ENCODE results near the gene SAMD4B.

Gene SAMD4B

GRCh38 chr19:39399668-39400050 is 57.4 kb downstream of the SAMD4B start:
- no peak for DNase-seq

DNA sequence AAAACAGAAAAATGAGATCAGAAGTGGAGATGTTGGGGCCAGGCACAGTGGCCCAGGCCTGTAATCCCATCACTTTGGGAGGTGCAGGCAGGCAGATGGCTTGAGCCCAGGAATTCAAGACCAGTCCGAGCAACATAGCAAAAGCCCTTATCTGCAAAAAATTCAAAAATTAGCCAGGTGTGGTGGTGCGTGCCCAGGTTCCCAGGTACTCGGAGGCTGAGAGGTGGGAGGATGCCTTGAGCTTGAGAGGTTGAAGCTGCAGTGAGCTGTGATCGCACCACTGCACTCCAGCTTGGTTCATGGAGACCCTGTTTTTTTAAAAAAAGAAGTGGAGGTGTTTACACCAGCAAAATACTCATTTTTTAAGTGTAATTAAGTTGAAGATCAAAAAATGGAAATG is 57.8 kb downstream of the SAMD4B start:
- DNase-seq, result no peak

GRCh38 chr19:39401070-39401548 is 58.9 kb downstream of the SAMD4B start:
- DNase-seq, result no peak

- DNase-seq, result peak; percentile 87
Measured at GRCh38 chr19:39401549-39402345, 59.5 kb downstream of the SAMD4B start.

DNA sequence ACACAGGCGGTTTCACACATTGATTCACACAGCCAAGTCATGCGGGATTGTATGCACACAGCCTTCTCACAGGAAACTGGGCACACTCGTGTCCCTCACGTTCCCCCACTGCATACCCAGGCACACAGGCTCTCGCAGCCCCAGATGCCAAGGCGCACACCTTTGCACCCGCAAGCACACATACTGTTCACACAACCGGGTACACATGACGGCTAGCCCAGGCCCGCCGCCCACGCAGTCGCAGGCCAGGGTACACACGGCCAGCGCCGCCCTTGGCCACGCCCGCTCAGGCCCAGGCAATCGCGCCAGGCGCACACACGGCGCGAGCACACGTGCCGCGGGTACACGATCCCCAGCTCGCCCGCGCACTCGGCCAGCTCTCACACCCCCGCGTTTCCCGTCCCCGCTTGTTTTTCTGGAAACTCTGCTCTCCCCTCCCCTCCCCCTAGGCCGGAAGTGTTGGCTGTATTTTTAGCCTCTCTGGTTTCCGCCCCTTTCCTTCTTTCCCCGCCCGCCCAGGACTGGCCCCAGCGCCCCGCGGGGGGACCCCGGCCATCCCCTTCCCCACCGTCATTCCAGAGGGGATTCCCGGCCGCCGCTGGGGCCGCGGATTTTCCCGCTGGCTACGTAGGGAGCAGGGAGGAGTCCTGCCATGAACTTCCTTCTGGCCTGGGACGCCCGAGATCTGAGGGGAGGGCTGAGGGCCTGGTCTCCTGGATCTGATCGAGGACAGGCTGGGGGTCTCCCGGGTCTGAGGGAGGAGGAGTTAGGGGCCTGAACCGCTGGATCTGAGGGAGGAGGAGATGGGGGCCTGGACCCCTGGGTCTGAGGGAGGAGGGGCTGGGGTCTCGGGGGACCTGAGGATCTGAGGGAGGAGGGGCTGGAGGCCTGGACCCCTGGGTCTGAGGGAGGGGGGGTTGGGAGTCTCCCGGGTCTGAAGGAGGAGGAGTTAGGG is 60.4 kb downstream of the SAMD4B start:
- peak; percentile 94 for DNase-seq

DNA sequence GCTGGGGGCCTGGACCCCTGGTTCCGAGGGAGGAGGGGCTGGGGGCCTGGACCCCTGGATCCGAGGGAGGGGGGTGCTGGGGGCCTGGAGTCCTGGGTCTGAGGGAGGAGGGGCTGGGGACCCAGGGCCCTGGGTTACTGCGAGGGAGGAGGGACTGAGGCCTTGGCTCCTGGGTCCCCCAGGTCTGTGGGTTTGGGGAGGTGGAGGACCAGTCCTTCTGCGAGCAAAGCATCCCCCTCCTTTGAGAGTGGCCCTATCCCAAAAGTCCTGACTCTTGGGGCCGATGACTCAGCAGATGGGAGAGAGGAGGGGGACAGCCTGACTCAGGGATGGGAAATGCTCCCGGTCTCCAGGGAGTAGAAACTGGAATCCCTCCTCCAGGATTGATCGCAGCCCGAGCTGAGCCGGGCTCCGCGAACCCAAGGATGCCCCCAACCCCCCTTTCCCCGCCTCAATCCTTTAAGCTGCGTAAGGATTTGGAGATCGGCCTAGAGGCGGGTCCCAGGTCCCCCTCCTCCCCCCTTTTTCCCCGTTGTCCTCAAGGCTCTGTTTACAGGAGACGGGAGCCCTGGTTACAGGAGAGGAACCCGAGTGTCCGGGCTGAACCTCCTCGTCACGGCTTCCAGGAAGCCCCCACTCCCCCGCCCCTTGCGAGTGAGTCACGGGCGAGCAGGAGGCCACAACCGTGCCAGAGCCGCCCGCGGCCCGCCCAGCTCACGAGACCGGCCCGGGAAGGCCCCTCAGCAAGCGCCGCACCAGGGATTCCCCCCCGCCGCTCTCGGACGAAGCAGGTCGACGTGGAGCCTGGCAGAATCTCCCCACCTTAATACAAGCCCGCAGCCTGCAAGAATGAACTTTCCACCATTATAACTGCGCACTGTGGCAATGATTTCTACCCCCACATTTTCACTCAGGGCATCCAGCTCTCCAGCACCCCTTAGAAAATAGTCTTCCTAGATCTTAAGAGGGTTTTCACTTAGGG is 61.4 kb downstream of the SAMD4B start:
- DNase-seq, result peak; percentile 98

GRCh38 chr19:39405261-39405957 is 63.2 kb downstream of the SAMD4B start:
- DNase-seq, result no peak

DNA sequence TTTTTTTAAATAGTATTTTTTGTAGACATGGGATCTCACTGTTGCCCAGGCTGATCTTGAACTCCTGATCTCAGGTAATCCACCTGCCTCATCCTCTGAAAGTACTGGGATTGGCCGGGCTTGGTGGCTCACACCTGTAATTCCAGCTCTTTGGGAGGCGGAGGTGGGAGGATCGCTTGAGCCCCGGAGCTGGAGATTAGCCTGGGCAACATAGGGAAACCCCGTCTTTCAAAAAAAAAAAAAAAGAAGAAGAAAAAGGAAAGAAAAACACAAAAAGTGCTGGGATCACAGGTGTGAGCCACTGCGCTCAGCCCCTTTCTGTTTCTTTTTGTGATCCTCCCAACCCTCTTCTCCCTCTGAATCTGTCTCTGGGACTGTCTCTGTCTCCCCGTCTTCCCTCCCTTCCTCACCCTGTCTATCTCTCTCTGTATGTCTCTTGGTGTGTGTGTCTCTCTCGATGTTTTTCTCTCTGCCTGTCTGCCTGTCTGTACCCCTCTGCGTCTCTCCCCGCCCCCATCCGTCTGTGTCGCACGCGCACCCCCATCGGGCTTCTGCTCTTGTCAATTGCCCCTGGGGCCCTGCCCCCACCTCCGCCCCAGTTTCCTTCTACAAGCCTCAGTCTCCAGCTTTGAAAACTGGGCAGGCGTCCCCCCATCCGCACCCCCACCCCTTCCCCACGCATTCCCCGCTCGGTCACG is 63.9 kb downstream of the SAMD4B start:
- peak; percentile 92 for DNase-seq

- peak; percentile 89 for DNase-seq
Measured at GRCh38 chr19:39406656-39407409, 64.6 kb downstream of the SAMD4B start, which contains the start of gene ZFP36. ZFP36 (plus strand) TSS chr19:39406847; CDS start chr19:39406905, 58 bp downstream.

GRCh38 chr19:39407410-39407659 is 65.1 kb downstream of the SAMD4B start:
- DNase-seq, result no peak

DNA sequence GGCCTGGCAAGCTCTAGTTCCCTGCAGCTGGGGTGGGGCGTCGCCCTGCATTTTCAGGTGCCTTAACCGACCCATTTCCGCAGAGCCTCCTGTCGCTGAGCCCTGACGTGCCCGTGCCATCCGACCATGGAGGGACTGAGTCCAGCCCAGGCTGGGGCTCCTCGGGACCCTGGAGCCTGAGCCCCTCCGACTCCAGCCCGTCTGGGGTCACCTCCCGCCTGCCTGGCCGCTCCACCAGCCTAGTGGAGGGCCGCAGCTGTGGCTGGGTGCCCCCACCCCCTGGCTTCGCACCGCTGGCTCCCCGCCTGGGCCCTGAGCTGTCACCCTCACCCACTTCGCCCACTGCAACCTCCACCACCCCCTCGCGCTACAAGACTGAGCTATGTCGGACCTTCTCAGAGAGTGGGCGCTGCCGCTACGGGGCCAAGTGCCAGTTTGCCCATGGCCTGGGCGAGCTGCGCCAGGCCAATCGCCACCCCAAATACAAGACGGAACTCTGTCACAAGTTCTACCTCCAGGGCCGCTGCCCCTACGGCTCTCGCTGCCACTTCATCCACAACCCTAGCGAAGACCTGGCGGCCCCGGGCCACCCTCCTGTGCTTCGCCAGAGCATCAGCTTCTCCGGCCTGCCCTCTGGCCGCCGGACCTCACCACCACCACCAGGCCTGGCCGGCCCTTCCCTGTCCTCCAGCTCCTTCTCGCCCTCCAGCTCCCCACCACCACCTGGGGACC is 65.6 kb downstream of the SAMD4B start:
- peak; percentile 74 for DNase-seq

DNA sequence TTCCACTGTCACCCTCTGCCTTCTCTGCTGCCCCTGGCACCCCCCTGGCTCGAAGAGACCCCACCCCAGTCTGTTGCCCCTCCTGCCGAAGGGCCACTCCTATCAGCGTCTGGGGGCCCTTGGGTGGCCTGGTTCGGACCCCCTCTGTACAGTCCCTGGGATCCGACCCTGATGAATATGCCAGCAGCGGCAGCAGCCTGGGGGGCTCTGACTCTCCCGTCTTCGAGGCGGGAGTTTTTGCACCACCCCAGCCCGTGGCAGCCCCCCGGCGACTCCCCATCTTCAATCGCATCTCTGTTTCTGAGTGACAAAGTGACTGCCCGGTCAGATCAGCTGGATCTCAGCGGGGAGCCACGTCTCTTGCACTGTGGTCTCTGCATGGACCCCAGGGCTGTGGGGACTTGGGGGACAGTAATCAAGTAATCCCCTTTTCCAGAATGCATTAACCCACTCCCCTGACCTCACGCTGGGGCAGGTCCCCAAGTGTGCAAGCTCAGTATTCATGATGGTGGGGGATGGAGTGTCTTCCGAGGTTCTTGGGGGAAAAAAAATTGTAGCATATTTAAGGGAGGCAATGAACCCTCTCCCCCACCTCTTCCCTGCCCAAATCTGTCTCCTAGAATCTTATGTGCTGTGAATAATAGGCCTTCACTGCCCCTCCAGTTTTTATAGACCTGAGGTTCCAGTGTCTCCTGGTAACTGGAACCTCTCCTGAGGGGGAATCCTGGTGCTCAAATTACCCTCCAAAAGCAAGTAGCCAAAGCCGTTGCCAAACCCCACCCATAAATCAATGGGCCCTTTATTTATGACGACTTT is 66.4 kb downstream of the SAMD4B start:
- no peak for DNase-seq

DNA sequence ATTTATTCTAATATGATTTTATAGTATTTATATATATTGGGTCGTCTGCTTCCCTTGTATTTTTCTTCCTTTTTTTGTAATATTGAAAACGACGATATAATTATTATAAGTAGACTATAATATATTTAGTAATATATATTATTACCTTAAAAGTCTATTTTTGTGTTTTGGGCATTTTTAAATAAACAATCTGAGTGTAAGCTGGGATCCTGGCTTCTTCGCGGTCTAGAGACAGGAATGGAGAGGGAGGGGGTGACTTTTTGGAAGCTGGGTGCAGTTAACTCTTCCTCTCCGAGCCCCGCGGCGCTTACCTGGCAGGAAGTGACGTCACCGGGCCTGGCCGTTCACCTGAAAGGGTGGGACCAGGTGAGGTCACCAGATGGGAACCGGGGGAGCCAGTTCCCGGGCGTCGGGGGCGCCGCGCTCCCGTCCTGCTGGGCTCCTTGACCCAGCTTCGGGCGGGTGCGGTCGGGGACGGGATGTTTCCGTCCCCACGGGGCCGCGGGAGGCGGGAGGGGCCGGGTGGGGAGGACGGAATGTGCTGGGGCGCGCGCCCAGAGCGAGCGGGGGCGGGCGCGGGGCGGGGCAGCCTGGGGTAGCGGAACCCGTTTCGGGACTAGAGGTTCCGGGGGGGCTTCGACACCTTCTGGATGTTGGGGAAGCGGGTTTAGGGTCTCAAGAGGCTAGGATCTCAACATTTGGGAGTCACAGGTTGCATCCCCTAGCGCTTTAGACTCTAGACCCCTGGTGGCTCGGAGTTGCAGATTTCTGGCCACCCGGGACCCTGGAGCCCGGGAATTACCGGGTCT is 67.2 kb downstream of the SAMD4B start:
- peak; percentile 88 for DNase-seq

- peak; percentile 76 for DNase-seq
Measured at GRCh38 chr19:39410017-39410830, 68.0 kb downstream of the SAMD4B start.

DNA sequence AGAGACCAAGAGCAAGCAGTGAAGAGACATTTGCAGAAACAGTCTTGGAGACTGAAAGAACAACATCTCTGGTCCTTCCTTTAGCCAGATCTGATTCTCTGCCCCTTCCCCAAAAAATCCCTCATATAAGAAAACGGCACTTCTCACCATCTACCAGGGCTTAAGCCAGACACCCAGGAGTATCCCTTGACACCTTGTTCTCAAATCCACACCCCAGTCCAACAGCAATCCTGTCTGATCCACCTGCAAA is 68.5 kb downstream of the SAMD4B start:
- no peak for DNase-seq

- no peak for DNase-seq
Measured at GRCh38 chr19:39411081-39411831, 69.0 kb downstream of the SAMD4B start.

GRCh38 chr19:39411832-39412099 is 69.5 kb downstream of the SAMD4B start:
- peak; percentile 94 for DNase-seq

Data from stimulated activated CD4-positive, alpha-beta T cell treated with anti-CD3 and anti-CD28 coated beads, Interleukin-15, amount 100 ng/mL, for 24 hours (primary cell).